Adrenal gland (tissue), 12 donors: ENCODE data around the gene IQGAP2. TPM values are rescaled to one million over a fixed set of nuclear protein-coding genes. Genes with fewer than 3 reads are reported as not detected.

Source experiments
- DNase-seq, 7 donors: peaks; one replicate each; pipeline ENCODE4 v3.0.0-alpha.2; 2019 to 2020
- H3K27ac ChIP-seq, 5 donors: fragments of 200-600 bp; sonication (generic) in 4 of 5; 1 replicate in 3 of 5; 2 replicates in 2 of 5; pipeline versions ENCODE4 v1.5.1 to v1.8.0; 2016 to 2020; ENCODE audit warnings: mild to moderate bottlenecking in 1 of 5
- H3K27me3 ChIP-seq: fragments of 200-600 bp; 2 replicates; pipeline ENCODE4 v1.8.0; 2021
- H3K36me3 ChIP-seq, 2 donors: fragments of 200-600 bp; replicated peaks in 1 of 2; 1 replicate in 1 of 2; 2 replicates in 1 of 2; pipeline versions ENCODE4 v1.5.1 to v1.8.0; 2018 to 2022
- H3K4me1 ChIP-seq, 2 donors: fragments of 200-600 bp; replicated peaks in 1 of 2; 1 replicate in 1 of 2; 2 replicates in 1 of 2; pipeline versions ENCODE4 v1.5.1 to v1.8.0; 2018 to 2021
- H3K4me3 ChIP-seq, 4 donors: fragments of 200-600 bp; sonication (generic) in 3 of 4; one replicate each; pipeline ENCODE4 v1.5.1; 2016 to 2018
- H3K9me3 ChIP-seq, 3 donors: fragments of 200-600 bp; sonication (generic) in 1 of 3; replicated peaks in 1 of 3; 1 replicate in 2 of 3; 2 replicates in 1 of 3; pipeline versions ENCODE4 v1.5.1 to v1.8.0; 2016 to 2021
- POLR2A ChIP-seq, 2 donors: fragments of 450-650 bp; IDR thresholded peaks; one replicate each; pipeline ENCODE4 v1.6.1; 2017; ENCODE audit warnings: antibody characterized with exemption in 2 of 2, mild to moderate bottlenecking in 2 of 2, moderate library complexity in 1 of 2
- whole genome bisulfite sequencing, 4 donors: extraction: QIAGEN DNeasy Blood & Tissue Kit in 2 of 4; methylation state at CpG; one replicate each; pipeline versions ENCODE4 v1.1.5 to v1.1.7; 2013 to 2017; 5-methylcytosine and 5-hydroxymethylcytosine counted together
- intact Hi-C, 2 donors: fragments of 100-400 bp; cut with DNase I; formaldehyde crosslinking; loops; one replicate each; pipeline versions ENCODE4 v1.14.1 to v1.15.0; 2022 to 2023
- polyA plus RNA-seq, 3 donors: library from polyadenylated mRNA; stranded (reverse); fragments of 200-250 nt in 2 of 3; fragments of 350-450 nt in 1 of 3; fragmentation: Illumina TruSeq in 1 of 3; extraction: RNeasy Lipid Tissue Mini Kit (QIAGEN cat#74804) in 1 of 3; gene quantifications; one replicate each; pipeline ENCODE4 v1.2.3, GENCODE V29; 2013 to 2014
- total RNA-seq, 9 donors: library from RNA; depleted of rRNA in 4 of 9; stranded (reverse); fragments of >200 nt in 4 of 9; fragments of 120-200 nt in 1 of 9; fragmentation: NEBNext Ultra II Directional in 1 of 9; extraction: Animal tissue kit (Norgen Biotek cat#: 25700) in 1 of 9; gene quantifications; one replicate each; pipeline versions ENCODE4 v1.1.0 to v1.2.4, GENCODE V29; 2013 to 2023
- TF ChIP-seq, protein P1 (sequence below), 6 experiments: fragments of 450-650 bp in 4 of 6; fragments of 200-600 bp in 2 of 6; sonication (generic) in 1 of 6; IDR thresholded peaks; 1 replicate in 5 of 6; 2 replicates in 1 of 6; pipeline versions ENCODE4 v1.5.1 to v1.8.0; 2016 to 2021; ENCODE audit warnings: antibody characterized with exemption in 6 of 6, mild to moderate bottlenecking in 2 of 6, moderate library complexity in 1 of 6
- donor health status: healthy with polysubstance abuse.
- donor health status: Bipolar disorder and iron deficiency.
- donor health status: DM: yes; HTN: yes; CAD: no.
- donor health status: DM: no; HTN: no; CAD: no.
- donor health status: DM: no; HTN: no; CAD: no.
- donor health status: DM: yes; HTN: yes; CAD: no.

IQGAP2 gene
- total and polyA plus RNA-seq, 12 donors, result 14.9 to 77.3 (median 36.1) TPM

DNA sequence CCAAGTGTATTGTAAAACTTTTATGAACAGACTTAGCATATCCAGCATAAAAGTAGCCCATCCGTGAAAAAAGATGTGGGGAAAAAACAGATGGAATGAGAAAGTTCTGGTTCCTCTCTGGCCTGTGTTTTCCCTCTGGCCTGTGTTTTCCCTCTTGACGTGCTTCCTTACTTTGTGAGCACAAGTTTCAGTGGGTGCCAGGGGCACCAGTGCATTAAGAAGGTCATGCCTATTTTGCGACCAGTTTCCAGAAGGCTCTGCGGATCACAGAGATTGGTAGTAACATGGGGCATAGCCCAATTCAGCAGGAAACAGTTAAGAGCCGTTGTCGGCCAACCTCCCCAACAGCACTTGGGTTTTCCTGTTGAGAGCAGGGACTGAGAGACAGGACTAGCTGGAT, 43.7 kb downstream of the IQGAP2 start:
- TF ChIP-seq, protein P1, sequence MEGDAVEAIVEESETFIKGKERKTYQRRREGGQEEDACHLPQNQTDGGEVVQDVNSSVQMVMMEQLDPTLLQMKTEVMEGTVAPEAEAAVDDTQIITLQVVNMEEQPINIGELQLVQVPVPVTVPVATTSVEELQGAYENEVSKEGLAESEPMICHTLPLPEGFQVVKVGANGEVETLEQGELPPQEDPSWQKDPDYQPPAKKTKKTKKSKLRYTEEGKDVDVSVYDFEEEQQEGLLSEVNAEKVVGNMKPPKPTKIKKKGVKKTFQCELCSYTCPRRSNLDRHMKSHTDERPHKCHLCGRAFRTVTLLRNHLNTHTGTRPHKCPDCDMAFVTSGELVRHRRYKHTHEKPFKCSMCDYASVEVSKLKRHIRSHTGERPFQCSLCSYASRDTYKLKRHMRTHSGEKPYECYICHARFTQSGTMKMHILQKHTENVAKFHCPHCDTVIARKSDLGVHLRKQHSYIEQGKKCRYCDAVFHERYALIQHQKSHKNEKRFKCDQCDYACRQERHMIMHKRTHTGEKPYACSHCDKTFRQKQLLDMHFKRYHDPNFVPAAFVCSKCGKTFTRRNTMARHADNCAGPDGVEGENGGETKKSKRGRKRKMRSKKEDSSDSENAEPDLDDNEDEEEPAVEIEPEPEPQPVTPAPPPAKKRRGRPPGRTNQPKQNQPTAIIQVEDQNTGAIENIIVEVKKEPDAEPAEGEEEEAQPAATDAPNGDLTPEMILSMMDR (IDR thresholded peaks at IDR 0.05), result no peak
- TF ChIP-seq POLR2A (IDR thresholded peaks at IDR 0.05), result no peak
- H3K27ac ChIP-seq, result no peak overlapping the region

GRCh38 chr5:76449606-76450005, 46.5 kb downstream of the IQGAP2 start:
- DNase-seq, result no peak
- no peaks in the 10 kb centered on the region for H3K36me3 ChIP-seq
- no peaks in the 10 kb centered on the region for H3K27me3 ChIP-seq
- no peaks in the 10 kb centered on the region for H3K9me3 ChIP-seq
- no peaks in the 10 kb centered on the region for H3K4me1 ChIP-seq
- H3K27ac ChIP-seq, result no peak overlapping the region
- no peak for TF ChIP-seq POLR2A (IDR thresholded peaks at IDR 0.05)
- TF ChIP-seq, protein P1 (IDR thresholded peaks at IDR 0.05), result no peak
- intact Hi-C loops, result no loop called here
- no peak overlapping the region for H3K4me3 ChIP-seq
- WGBS, 4 donors, result 67 to 71% (median 68%) methylated on average over 2 of the region's 2 CpGs

More for the DNA sequence above, 43.7 kb downstream of the IQGAP2 start:
- no peaks in the 10 kb centered on the region for H3K27me3 ChIP-seq
- no peaks in the 10 kb centered on the region for H3K36me3 ChIP-seq
- H3K4me3 ChIP-seq, result no peak overlapping the region
- no peaks in the 10 kb centered on the region for H3K9me3 ChIP-seq
- peaks cover 0 to 6% of the 10 kb centered on the region in 2 donors for H3K4me1 ChIP-seq
- WGBS, 4 donors, result 89 to 95% (median 92%) methylated on average over 6 of the region's 6 CpGs
- intact Hi-C loops, result no loop called here
- no peak for DNase-seq

- Histone ChIP-seq H3K36me3 (no peaks in the 10 kb centered on the region), H3K4me3 (no peak overlapping the region), H3K27ac (no peak overlapping the region), H3K27me3 (no peaks in the 10 kb centered on the region), H3K9me3 (no peaks in the 10 kb centered on the region), H3K4me1 (no peaks in the 10 kb centered on the region)
- 46 to 67% (median 52%) methylated on average over 3 of the region's 3 CpGs for WGBS, 4 donors
- DNase-seq, result no peak
- intact Hi-C loops, result no loop called here
- TF ChIP-seq, protein P1 (IDR thresholded peaks at IDR 0.05), result no peak
- TF ChIP-seq POLR2A (IDR thresholded peaks at IDR 0.05), result no peak
Measured at GRCh38 chr5:76450054-76450453, 47.0 kb downstream of the IQGAP2 start.

GRCh38 chr5:76451031-76451701, 48.1 kb downstream of the IQGAP2 start:
- intact Hi-C loops, result no loop called here

More at GRCh38 chr5:76451031-76451701, 48.1 kb downstream of the IQGAP2 start:
- WGBS, 4 donors, result 56 to 67% (median 59%) methylated on average over 6 of the region's 6 CpGs
- TF ChIP-seq, protein P1 (IDR thresholded peaks at IDR 0.05), result no peak
- TF ChIP-seq POLR2A (IDR thresholded peaks at IDR 0.05), result no peak
- H3K4me1 ChIP-seq, result peaks cover 7 to 9% of the 10 kb centered on the region in 2 donors
- H3K27me3 ChIP-seq, result no peaks in the 10 kb centered on the region
- H3K27ac ChIP-seq, result no peak overlapping the region
- no peak overlapping the region for H3K4me3 ChIP-seq
- DNase-seq, result no peak
- H3K36me3 ChIP-seq, result no peaks in the 10 kb centered on the region
- no peaks in the 10 kb centered on the region for H3K9me3 ChIP-seq
